ENCODE results near the gene LRRC36.

DNA sequence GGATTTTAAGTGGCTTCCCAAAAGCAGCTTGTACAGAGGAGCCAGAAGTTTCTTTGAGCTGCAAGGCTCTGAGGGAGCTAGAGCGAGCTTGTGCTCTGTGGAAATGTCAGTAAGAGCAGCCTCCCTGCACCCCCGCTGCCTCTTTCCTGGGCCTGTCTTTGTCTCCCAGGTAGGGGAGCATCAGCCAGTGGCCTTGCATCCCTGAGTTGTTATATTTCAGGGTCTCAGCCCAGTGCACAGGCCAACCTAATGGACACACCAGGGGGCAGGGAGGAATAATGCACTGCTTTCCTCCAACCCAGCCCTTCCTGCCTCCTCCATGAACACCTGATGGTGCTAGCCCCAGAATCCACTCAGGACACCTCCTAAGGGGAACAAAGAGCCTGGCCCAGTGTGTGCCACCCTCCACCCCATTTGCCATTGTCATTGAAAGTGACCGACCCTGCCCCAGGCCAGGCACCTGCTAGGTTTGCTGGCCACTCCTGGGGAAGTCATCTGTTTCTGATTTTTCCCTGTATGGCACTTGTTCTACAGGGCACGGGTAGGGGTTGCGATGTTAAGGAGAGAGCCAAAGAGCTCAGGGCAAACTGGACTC lies 60.3 kb downstream of the LRRC36 start:
- TF ChIP-seq, protein P1, sequence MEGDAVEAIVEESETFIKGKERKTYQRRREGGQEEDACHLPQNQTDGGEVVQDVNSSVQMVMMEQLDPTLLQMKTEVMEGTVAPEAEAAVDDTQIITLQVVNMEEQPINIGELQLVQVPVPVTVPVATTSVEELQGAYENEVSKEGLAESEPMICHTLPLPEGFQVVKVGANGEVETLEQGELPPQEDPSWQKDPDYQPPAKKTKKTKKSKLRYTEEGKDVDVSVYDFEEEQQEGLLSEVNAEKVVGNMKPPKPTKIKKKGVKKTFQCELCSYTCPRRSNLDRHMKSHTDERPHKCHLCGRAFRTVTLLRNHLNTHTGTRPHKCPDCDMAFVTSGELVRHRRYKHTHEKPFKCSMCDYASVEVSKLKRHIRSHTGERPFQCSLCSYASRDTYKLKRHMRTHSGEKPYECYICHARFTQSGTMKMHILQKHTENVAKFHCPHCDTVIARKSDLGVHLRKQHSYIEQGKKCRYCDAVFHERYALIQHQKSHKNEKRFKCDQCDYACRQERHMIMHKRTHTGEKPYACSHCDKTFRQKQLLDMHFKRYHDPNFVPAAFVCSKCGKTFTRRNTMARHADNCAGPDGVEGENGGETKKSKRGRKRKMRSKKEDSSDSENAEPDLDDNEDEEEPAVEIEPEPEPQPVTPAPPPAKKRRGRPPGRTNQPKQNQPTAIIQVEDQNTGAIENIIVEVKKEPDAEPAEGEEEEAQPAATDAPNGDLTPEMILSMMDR (IDR thresholded peaks at IDR 0.05), result no peak
- no peak for TF ChIP-seq EP300 (IDR thresholded peaks at IDR 0.05)

Measured in esophagus muscularis mucosa (tissue), 3 donors.